ENCODE results near the gene SRRM4.

SRRM4 gene

GRCh38 chr12:119149270-119149669 is 167.9 kb downstream of the SRRM4 start:
- Mint-ChIP-seq H3K4me3 (no peak overlapping the region), H3K27ac (ENCODE audit: low read depth) (no peak overlapping the region), H3K9me3 (peaks cover 12% of the 10 kb centered on the region), H3K27me3 (peaks cover 49% of the 10 kb centered on the region), H3K36me3 (ENCODE audit: insufficient read depth) (no peaks in the 10 kb centered on the region), H3K4me1 (no peaks in the 10 kb centered on the region)
- DNase-seq (ENCODE audit: low spot score in 2 of 2) (no peak), ATAC-seq (replicated peaks; ENCODE audit: extremely low read depth, poor library complexity, severe bottlenecking) (no peak)

- no peak overlapping the region for H3K27ac Mint-ChIP-seq (ENCODE audit: low read depth)
- no peak for DNase-seq (ENCODE audit: low spot score in 2 of 2)
- peaks cover 7% of the 10 kb centered on the region for H3K9me3 Mint-ChIP-seq
- no peak for ATAC-seq (replicated peaks; ENCODE audit: extremely low read depth, poor library complexity, severe bottlenecking)
- no peaks in the 10 kb centered on the region for H3K36me3 Mint-ChIP-seq (ENCODE audit: insufficient read depth)
- H3K27me3 Mint-ChIP-seq = peaks cover 32% of the 10 kb centered on the region
- no peaks in the 10 kb centered on the region for H3K4me1 Mint-ChIP-seq
- no peak overlapping the region for H3K4me3 Mint-ChIP-seq
These were observed 170.2 kb downstream of the SRRM4 start for GRCh38 chr12:119151445-119152026.

GRCh38 chr12:119153477-119154434 is 172.4 kb downstream of the SRRM4 start:
- no peak for ATAC-seq (replicated peaks; ENCODE audit: extremely low read depth, poor library complexity, severe bottlenecking)
- H3K4me1 Mint-ChIP-seq = no peaks in the 10 kb centered on the region
- H3K27me3 Mint-ChIP-seq = peaks cover 32% of the 10 kb centered on the region
- no peak for DNase-seq (ENCODE audit: low spot score in 2 of 2)
- H3K9me3 Mint-ChIP-seq = peaks cover 7% of the 10 kb centered on the region
- H3K27ac Mint-ChIP-seq (ENCODE audit: low read depth) = no peak overlapping the region
- no peak overlapping the region for H3K4me3 Mint-ChIP-seq
- no peaks in the 10 kb centered on the region for H3K36me3 Mint-ChIP-seq (ENCODE audit: insufficient read depth)

GRCh38 chr12:119154435-119154818 is 173.1 kb downstream of the SRRM4 start:
- Mint-ChIP-seq H3K27me3 (peaks cover 32% of the 10 kb centered on the region), H3K4me3 (no peak overlapping the region), H3K4me1 (no peaks in the 10 kb centered on the region), H3K9me3 (peaks cover 7% of the 10 kb centered on the region), H3K27ac (ENCODE audit: low read depth) (no peak overlapping the region), H3K36me3 (ENCODE audit: insufficient read depth) (no peaks in the 10 kb centered on the region)
- DNase-seq (ENCODE audit: low spot score in 2 of 2) (no peak), ATAC-seq (replicated peaks; ENCODE audit: extremely low read depth, poor library complexity, severe bottlenecking) (no peak)

GRCh38 chr12:119156401-119157044 is 175.2 kb downstream of the SRRM4 start:
- Mint-ChIP-seq H3K9me3 (peaks cover 12% of the 10 kb centered on the region), H3K27me3 (peaks cover 29% of the 10 kb centered on the region), H3K36me3 (ENCODE audit: insufficient read depth) (no peaks in the 10 kb centered on the region), H3K4me3 (no peak overlapping the region), H3K27ac (ENCODE audit: low read depth) (no peak overlapping the region), H3K4me1 (no peaks in the 10 kb centered on the region)
- ATAC-seq (replicated peaks; ENCODE audit: extremely low read depth, poor library complexity, severe bottlenecking) (no peak), DNase-seq (ENCODE audit: low spot score in 2 of 2) (no peak)

- Mint-ChIP-seq H3K4me1 (no peaks in the 10 kb centered on the region), H3K27me3 (peaks cover 19% of the 10 kb centered on the region), H3K4me3 (no peak overlapping the region), H3K36me3 (ENCODE audit: insufficient read depth) (no peaks in the 10 kb centered on the region), H3K9me3 (peaks cover 12% of the 10 kb centered on the region), H3K27ac (ENCODE audit: low read depth) (no peak overlapping the region)
- DNase-seq (ENCODE audit: low spot score in 2 of 2) = no peak
- ATAC-seq (replicated peaks; ENCODE audit: extremely low read depth, poor library complexity, severe bottlenecking) = no peak
These were observed 176.2 kb downstream of the SRRM4 start for GRCh38 chr12:119157528-119157927.

GRCh38 chr12:119157978-119158377 is 176.6 kb downstream of the SRRM4 start:
- peaks cover 12% of the 10 kb centered on the region for H3K9me3 Mint-ChIP-seq
- ATAC-seq (replicated peaks; ENCODE audit: extremely low read depth, poor library complexity, severe bottlenecking) (no peak), DNase-seq (ENCODE audit: low spot score in 2 of 2) (no peak)
- no peak overlapping the region for H3K27ac Mint-ChIP-seq (ENCODE audit: low read depth)
- peaks cover 14% of the 10 kb centered on the region for H3K27me3 Mint-ChIP-seq
- H3K4me1 Mint-ChIP-seq = no peaks in the 10 kb centered on the region
- H3K36me3 Mint-ChIP-seq (ENCODE audit: insufficient read depth) = no peaks in the 10 kb centered on the region
- no peak overlapping the region for H3K4me3 Mint-ChIP-seq

GRCh38 chr12:119158402-119158801 is 177.1 kb downstream of the SRRM4 start:
- H3K4me3 Mint-ChIP-seq = no peak overlapping the region
- no peak for ATAC-seq (replicated peaks; ENCODE audit: extremely low read depth, poor library complexity, severe bottlenecking)
- no peaks in the 10 kb centered on the region for H3K4me1 Mint-ChIP-seq

GRCh38 chr12:119159844-119160243 is 178.5 kb downstream of the SRRM4 start:
- H3K27me3 Mint-ChIP-seq = no peaks in the 10 kb centered on the region
- H3K27ac Mint-ChIP-seq (ENCODE audit: low read depth) = no peak overlapping the region
- H3K4me1 Mint-ChIP-seq = no peaks in the 10 kb centered on the region

More at GRCh38 chr12:119158402-119158801, 177.1 kb downstream of the SRRM4 start:
- Mint-ChIP-seq H3K27ac (ENCODE audit: low read depth) (no peak overlapping the region), H3K27me3 (peaks cover 10% of the 10 kb centered on the region), H3K9me3 (peaks cover 12% of the 10 kb centered on the region), H3K36me3 (ENCODE audit: insufficient read depth) (no peaks in the 10 kb centered on the region)
- DNase-seq (ENCODE audit: low spot score in 2 of 2) = no peak

GRCh38 chr12:119167902-119168301 is 186.6 kb downstream of the SRRM4 start:
- peaks cover 6% of the 10 kb centered on the region for H3K27me3 Mint-ChIP-seq
- H3K27ac Mint-ChIP-seq (ENCODE audit: low read depth) = no peak overlapping the region
- no peaks in the 10 kb centered on the region for H3K4me1 Mint-ChIP-seq
- ATAC-seq (replicated peaks; ENCODE audit: extremely low read depth, poor library complexity, severe bottlenecking) (no peak), DNase-seq (ENCODE audit: low spot score in 2 of 2) (no peak)
- no peak overlapping the region for H3K4me3 Mint-ChIP-seq
- H3K36me3 Mint-ChIP-seq (ENCODE audit: insufficient read depth) = no peaks in the 10 kb centered on the region
- H3K9me3 Mint-ChIP-seq = peaks cover 5% of the 10 kb centered on the region

More at GRCh38 chr12:119159844-119160243, 178.5 kb downstream of the SRRM4 start:
- no peak for ATAC-seq (replicated peaks; ENCODE audit: extremely low read depth, poor library complexity, severe bottlenecking)
- Mint-ChIP-seq H3K36me3 (ENCODE audit: insufficient read depth) (no peaks in the 10 kb centered on the region), H3K4me3 (no peak overlapping the region), H3K9me3 (peaks cover 6% of the 10 kb centered on the region)
- no peak for DNase-seq (ENCODE audit: low spot score in 2 of 2)

- H3K27me3 Mint-ChIP-seq = peaks cover 6% of the 10 kb centered on the region
- H3K4me1 Mint-ChIP-seq = no peaks in the 10 kb centered on the region
- H3K4me3 Mint-ChIP-seq = no peak overlapping the region
- peaks cover 5% of the 10 kb centered on the region for H3K9me3 Mint-ChIP-seq
- no peak overlapping the region for H3K27ac Mint-ChIP-seq (ENCODE audit: low read depth)
- H3K36me3 Mint-ChIP-seq (ENCODE audit: insufficient read depth) = no peaks in the 10 kb centered on the region
- no peak for ATAC-seq (replicated peaks; ENCODE audit: extremely low read depth, poor library complexity, severe bottlenecking)
- no peak for DNase-seq (ENCODE audit: low spot score in 2 of 2)
These were observed 187.4 kb downstream of the SRRM4 start for GRCh38 chr12:119168721-119169120.

GRCh38 chr12:119169150-119169549 is 187.8 kb downstream of the SRRM4 start:
- DNase-seq (ENCODE audit: low spot score in 2 of 2) (no peak), ATAC-seq (replicated peaks; ENCODE audit: extremely low read depth, poor library complexity, severe bottlenecking) (no peak)
- H3K9me3 Mint-ChIP-seq = peaks cover 5% of the 10 kb centered on the region
- H3K4me1 Mint-ChIP-seq = no peaks in the 10 kb centered on the region
- no peak overlapping the region for H3K27ac Mint-ChIP-seq (ENCODE audit: low read depth)
- H3K36me3 Mint-ChIP-seq (ENCODE audit: insufficient read depth) = no peaks in the 10 kb centered on the region
- H3K4me3 Mint-ChIP-seq = no peak overlapping the region
- H3K27me3 Mint-ChIP-seq = peaks cover 6% of the 10 kb centered on the region

Measured in central memory CD8-positive, alpha-beta T cell (primary cell).